Glutamatergic neuron (in vitro differentiated cells): ENCODE results near the gene CWH43. TPM values are rescaled to one million over a fixed set of nuclear protein-coding genes. Genes with fewer than 3 reads are reported as not detected.

ENCODE experiments used
- DNase-seq: peaks from one replicate; pipeline ENCODE4 v3.0.0; 2022
- H3K27ac Mint-ChIP-seq: one replicate; pipeline ENCODE4 v1.8.0; 2020; ENCODE audit warnings: mild to moderate bottlenecking, mixed read lengths, inconsistent platforms; ENCODE audit not compliant: unreplicated experiment
- H3K27me3 Mint-ChIP-seq: one replicate; pipeline ENCODE4 v1.8.0; 2020; ENCODE audit warnings: mild to moderate bottlenecking, moderate library complexity, mixed read lengths, inconsistent platforms; ENCODE audit not compliant: unreplicated experiment
- H3K36me3 Mint-ChIP-seq: one replicate; pipeline ENCODE4 v1.8.0; 2020; ENCODE audit warnings: mild to moderate bottlenecking, mixed read lengths, inconsistent platforms; ENCODE audit not compliant: unreplicated experiment
- H3K4me1 Mint-ChIP-seq: one replicate; pipeline ENCODE4 v1.8.0; 2020; ENCODE audit warnings: mild to moderate bottlenecking, low read depth, mixed read lengths, inconsistent platforms; ENCODE audit not compliant: unreplicated experiment
- H3K4me3 Mint-ChIP-seq: one replicate; pipeline ENCODE4 v1.8.0; 2020; ENCODE audit warnings: mild to moderate bottlenecking, mixed read lengths, inconsistent platforms; ENCODE audit not compliant: unreplicated experiment
- H3K9me3 Mint-ChIP-seq: one replicate; pipeline ENCODE4 v1.8.0; 2020; ENCODE audit warnings: mild to moderate bottlenecking, moderate library complexity, mixed read lengths, inconsistent platforms; ENCODE audit not compliant: unreplicated experiment
- CTCF ChIP-seq: fragments of 200-600 bp; sonication (generic); IDR thresholded peaks from one replicate; pipeline ENCODE4 v1.5.0; 2021; ENCODE audit not compliant: partially characterized antibody, unreplicated experiment
- total RNA-seq: library from RNA; stranded (reverse); fragmentation: NEBNext Ultra II Directional; extraction: Animal tissue kit (Norgen Biotek cat#: 25700); gene quantifications from one replicate; pipeline ENCODE4 v1.2.1, GENCODE V29; 2021; ENCODE audit not compliant: unreplicated experiment

CWH43 gene
- total RNA-seq, 1 donor from 2014 or later = not detected

GRCh38 chr4:48998440-48998839 is 12.4 kb downstream of the CWH43 start:
- Mint-ChIP-seq H3K36me3 (no peaks in the 10 kb centered on the region), H3K9me3 (peaks cover 3% of the 10 kb centered on the region), H3K4me1 (no peaks in the 10 kb centered on the region), H3K27ac (no peak overlapping the region), H3K27me3 (no peaks in the 10 kb centered on the region), H3K4me3 (no peak overlapping the region)
- no peak for DNase-seq
- no peak for TF ChIP-seq CTCF

- no peak for TF ChIP-seq CTCF
- Mint-ChIP-seq H3K4me1 (no peaks in the 10 kb centered on the region), H3K36me3 (no peaks in the 10 kb centered on the region), H3K4me3 (no peak overlapping the region), H3K27me3 (no peaks in the 10 kb centered on the region), H3K27ac (no peak overlapping the region), H3K9me3 (peaks cover 4% of the 10 kb centered on the region)
- DNase-seq = no peak
Observed at GRCh38 chr4:49000806-49001205, 14.7 kb downstream of the CWH43 start.

GRCh38 chr4:49002931-49003330 is 16.9 kb downstream of the CWH43 start:
- no peak overlapping the region for H3K27ac Mint-ChIP-seq
- no peak for DNase-seq
- H3K27me3 Mint-ChIP-seq = no peaks in the 10 kb centered on the region
- no peaks in the 10 kb centered on the region for H3K36me3 Mint-ChIP-seq
- H3K4me1 Mint-ChIP-seq = no peaks in the 10 kb centered on the region
- no peak overlapping the region for H3K4me3 Mint-ChIP-seq
- peaks cover 4% of the 10 kb centered on the region for H3K9me3 Mint-ChIP-seq
- TF ChIP-seq CTCF = no peak

- H3K27ac Mint-ChIP-seq = no peak overlapping the region
- peaks cover 5% of the 10 kb centered on the region for H3K9me3 Mint-ChIP-seq
- H3K36me3 Mint-ChIP-seq = no peaks in the 10 kb centered on the region
- no peak overlapping the region for H3K4me3 Mint-ChIP-seq
- peaks cover 9% of the 10 kb centered on the region for H3K27me3 Mint-ChIP-seq
- no peak for TF ChIP-seq CTCF
- no peaks in the 10 kb centered on the region for H3K4me1 Mint-ChIP-seq
- DNase-seq = no peak
Observed at GRCh38 chr4:49018718-49019295, 32.7 kb downstream of the CWH43 start.

GRCh38 chr4:49032440-49033161 is 46.5 kb downstream of the CWH43 start:
- DNase-seq = no peak
- Mint-ChIP-seq H3K9me3 (peaks cover 5% of the 10 kb centered on the region), H3K4me3 (no peak overlapping the region), H3K4me1 (no peaks in the 10 kb centered on the region), H3K27me3 (peaks cover 2% of the 10 kb centered on the region), H3K27ac (no peak overlapping the region), H3K36me3 (no peaks in the 10 kb centered on the region)
- no peak for TF ChIP-seq CTCF
